IPS-18c (cell line): ENCODE measurements around the gene HECTD1.
A peak's percentile ranks its signal among the peaks of the same experiment; 100 is the strongest.

Source experiments
- H3K4me3 ChIP-seq: 2 replicates; pipeline ENCODE4 v1.7.0; 2013; ENCODE audit warnings: low read depth, mild to moderate bottlenecking, low read length, moderate library complexity; ENCODE audit not compliant: insufficient read depth
- H3K9me3 ChIP-seq: one replicate; pipeline ENCODE4 v1.6.1; 2013; ENCODE audit warnings: mild to moderate bottlenecking, low read length, moderate library complexity; ENCODE audit not compliant: control insufficient read depth, insufficient read depth

HECTD1 gene

DNA sequence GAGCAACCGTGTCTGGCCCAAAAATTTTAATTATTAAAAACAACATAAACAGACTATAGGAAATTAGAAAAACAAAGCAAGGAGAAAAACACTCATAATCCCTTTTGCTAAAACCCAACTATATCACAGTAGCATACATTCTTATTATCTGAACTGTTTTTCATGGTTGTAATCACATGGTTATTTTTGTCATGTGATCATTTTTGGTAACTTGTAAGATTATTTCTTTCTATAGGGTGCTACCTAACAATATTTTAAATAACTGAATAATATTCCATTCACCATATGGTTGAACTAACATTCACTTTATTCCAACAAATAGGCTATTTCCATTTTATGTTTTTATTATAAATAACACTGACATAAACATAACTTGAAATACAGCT lies 23.0 kb upstream of the HECTD1 start:
- no peak overlapping the region for H3K4me3 ChIP-seq

DNA sequence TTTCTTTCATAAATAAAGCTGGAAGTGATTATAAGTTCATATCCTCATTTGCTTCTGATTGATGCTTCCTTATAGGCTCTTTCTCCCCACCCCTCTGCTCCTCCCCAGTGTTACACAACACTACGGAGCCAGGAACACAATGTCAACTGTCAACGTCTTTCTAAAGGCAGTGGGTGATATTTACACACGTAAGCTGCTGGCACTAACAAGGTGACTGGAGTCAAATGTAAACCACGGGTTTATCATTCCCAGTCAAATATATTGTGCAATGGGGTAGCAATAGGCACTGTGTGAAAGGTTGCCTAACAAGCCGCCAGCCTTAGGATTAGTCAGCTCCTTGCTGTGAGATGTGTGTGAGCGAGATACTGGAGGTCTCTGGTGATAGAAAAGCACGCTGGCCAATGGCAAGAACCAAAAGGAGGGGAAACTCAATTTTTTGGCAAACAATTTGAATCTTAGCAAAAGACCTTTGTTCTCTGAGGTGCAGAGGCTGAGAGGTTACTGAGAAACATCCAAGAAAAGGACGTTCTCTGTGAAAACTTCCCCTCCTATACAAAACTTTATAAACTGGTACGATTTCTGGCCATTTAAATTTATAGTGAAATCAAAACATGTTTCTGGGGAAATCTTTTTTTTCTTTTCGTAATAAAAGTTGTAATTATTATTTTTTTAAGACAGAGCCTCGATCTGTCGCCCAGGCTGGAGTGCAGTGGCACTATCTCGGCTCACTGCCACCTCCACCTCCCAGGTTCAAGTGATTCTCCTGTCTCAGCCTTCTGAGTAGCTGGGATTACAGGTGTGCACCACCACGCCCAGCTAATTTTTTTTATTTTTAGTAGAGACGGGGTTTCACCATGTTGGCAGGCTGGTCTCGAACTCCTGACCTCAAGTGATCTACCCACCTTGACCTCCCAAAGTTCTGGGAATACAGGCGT lies 22.3 kb upstream of the HECTD1 start:
- Histone ChIP-seq H3K9me3 (no peaks in the 10 kb centered on the region), H3K4me3 (peak overlapping the region; percentile 32; the same call in 1 of the 2 replicates)

More for the DNA sequence above, 23.0 kb upstream of the HECTD1 start:
- H3K9me3 ChIP-seq = no peaks in the 10 kb centered on the region

DNA sequence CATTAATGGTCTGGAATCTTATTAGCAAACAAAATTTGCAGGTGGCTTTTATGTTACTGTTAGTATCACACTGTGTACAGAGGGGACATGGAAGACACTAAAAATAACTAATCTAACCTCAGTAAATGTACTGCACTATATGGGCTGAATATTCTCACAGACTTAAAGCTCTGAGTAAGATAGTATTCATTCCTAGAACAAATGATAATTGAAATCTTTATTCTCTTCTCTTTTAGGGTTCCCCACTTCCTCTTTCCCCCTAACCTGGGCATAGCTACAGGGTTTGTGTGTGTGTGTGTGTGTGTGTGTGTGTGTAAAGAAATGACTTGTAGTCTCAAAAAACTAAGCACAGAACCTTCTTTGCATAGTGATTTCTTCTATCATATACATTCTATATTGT lies 21.4 kb upstream of the HECTD1 start:
- no peak overlapping the region for H3K4me3 ChIP-seq
- H3K9me3 ChIP-seq = no peaks in the 10 kb centered on the region

DNA sequence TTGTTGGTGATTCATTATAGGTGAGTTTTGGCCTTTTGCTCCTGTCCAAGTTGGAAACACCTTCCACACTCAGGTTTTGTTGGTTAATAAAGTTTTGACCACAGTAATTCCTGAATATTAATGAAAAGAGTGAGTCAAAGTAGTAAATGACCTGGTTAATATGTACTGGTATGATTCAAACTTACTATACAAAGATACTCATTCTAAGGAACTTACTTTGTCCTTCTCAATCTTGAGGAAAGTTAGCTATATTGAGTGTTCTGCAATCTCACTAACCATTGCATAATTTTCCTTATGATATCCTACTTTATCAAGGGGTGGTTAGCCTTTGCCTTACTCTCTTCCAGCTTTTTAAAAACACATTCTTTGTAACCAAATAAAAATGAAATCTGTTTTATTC lies 20.9 kb upstream of the HECTD1 start:
- no peak overlapping the region for H3K4me3 ChIP-seq

DNA sequence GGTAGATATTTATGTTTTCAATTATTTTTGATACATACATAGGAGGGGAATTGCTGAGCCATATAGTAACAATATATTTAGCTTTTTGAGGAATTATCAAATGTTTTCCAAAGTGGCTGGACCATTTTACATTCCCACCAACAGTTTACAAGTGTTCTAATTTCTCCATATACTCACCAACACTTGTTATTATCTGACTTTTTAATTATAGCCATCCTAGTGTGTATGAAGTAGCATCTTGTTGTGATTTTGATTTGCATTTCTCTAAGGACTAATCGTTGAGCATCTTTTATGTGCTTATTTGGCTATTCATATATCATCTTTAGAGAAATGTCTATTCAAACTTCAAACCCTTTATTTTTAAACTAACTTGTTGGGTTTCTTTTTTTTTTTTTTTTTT lies 17.2 kb upstream of the HECTD1 start:
- H3K4me3 ChIP-seq = no peak overlapping the region
- H3K9me3 ChIP-seq = no peaks in the 10 kb centered on the region

More for the DNA sequence above, 20.9 kb upstream of the HECTD1 start:
- H3K9me3 ChIP-seq = no peaks in the 10 kb centered on the region

DNA sequence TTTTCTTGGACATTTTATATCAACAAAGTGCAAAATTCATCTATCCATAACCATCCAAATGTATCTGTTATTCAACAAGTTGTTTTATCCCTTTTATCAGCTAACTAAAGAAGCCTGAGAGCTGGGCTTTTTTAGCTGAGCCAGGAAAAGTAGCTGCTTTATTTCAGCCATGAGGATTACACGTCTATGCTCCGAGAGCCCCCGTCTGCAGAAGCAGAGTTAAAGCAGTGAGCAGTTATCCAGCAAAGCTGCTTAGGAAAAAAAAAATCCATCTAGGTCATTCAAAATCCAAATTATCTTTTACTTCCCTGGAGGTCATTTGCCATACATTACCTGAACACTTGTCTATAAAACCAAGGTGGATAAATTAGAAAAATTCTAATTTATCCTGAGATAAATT lies 15.7 kb upstream of the HECTD1 start:
- Histone ChIP-seq H3K9me3 (peaks cover 2% of the 10 kb centered on the region), H3K4me3 (no peak overlapping the region)

DNA sequence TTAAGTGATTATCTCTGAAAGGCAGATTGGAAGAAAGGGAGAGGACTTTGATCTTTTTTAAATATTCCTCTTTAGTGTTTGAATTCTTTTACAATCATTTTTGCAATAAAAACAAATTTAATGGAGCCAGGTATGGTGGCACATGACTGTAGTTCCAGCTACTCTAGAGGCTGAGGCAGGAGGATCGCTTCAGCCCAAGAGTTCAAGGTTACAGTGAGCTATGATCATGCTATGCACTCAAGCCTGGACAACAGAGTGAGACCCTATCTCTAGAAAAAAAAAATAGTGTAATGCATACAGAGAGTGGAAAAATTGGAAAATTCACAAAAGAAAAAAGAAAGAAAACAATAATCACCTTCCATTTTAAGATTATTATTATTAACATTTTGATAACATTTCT lies 15.2 kb upstream of the HECTD1 start:
- H3K4me3 ChIP-seq = no peak overlapping the region

DNA sequence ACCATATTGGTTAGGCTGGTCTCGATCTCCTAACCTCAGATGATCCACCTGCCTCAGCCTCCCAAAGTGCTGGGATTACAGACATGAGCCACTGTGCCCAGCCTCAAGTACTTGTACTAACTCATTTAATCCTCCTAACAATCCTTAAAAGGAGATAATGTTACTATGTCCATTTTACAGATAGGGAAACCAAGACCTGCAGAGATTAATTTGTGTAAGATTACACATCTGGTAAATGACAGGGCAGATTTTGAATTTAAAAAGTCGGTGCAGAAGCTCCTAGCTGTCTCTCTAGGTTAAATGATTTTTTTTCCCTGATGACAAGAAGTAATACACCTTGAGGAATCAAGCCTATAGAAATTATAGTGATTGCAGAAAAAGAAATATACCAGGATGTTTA lies 13.7 kb upstream of the HECTD1 start:
- H3K4me3 ChIP-seq = no peak overlapping the region
- peaks cover 2% of the 10 kb centered on the region for H3K9me3 ChIP-seq

More for the DNA sequence above, 15.2 kb upstream of the HECTD1 start:
- H3K9me3 ChIP-seq = peaks cover 2% of the 10 kb centered on the region

DNA sequence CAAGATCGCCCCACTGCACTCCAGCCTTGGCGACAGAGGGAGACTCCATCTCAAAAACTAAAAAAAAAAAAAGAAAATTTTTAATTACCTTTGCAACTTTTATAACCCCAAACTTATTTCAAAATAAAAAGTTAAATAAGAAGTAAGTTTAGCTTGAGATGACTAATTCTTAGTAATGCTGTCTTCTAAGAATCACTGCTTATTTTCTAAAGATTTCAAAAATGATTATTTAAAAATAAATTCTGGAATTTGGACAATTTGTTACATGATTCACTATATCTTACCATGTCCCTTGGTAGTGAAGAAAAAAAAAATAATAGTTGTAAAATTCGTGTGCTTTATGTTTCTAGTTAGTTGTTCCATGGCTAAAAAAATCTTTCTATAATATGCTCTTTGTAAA lies 11.6 kb upstream of the HECTD1 start:
- Histone ChIP-seq H3K4me3 (no peak overlapping the region), H3K9me3 (peaks cover 2% of the 10 kb centered on the region)

DNA sequence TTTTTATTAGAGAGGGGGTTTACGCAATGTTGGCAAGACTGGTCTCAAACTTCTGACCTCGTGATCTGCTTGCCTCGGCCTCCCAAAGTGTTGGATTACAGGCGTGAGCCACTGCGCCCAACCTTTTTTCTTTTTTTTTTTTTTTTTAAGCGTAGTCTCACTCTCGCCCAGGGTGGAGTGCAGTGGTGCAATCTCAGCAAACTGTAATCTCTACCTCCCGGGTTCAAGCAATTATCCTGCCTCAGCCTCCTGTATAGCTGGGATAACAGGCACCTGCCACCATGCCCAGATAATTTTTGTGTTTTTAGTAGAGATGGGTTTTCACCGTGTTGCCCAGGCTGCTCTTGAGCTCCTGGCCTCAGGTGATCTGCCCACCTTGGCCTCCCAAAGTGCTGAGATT lies 8.8 kb upstream of the HECTD1 start:
- Histone ChIP-seq H3K9me3 (peaks cover 2% of the 10 kb centered on the region), H3K4me3 (no peak overlapping the region)

DNA sequence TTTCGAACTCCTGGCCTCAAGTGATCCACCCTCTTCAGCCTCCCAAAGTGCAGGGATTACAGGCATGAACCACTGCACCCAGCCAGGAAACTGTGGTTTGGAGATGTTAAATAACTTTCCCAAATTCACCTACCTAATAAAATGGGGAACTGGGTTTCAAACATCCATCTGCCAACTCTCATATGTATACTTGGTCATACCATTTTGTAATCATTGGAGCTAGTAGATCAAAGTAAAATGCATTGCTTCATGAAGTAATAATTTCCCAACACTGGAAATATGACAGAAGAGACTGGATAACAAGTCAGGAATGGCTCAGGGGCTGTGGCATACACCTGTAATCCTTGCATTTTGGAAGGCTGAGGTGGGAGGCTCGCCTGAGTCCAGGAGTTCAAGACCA lies 5.3 kb upstream of the HECTD1 start:
- H3K9me3 ChIP-seq = no peaks in the 10 kb centered on the region

DNA sequence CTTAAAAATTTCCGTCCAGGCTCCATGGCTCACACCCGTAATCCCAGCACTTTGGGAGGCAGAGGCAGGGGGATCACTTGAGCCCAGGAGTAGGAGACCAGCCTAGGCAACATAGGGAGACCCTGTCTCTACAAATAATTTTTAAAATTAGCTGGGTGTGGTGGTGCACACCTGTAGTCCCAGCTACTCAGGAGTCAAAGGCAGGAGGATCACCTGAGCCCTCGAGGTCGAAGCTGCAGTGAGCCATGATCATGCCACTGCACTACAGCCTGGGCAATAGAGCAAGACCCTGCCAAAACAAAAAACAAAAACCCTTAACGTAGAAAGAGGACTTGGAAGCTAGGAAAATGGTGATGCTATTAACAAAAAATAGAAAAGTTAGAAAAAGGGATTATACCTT lies 2.0 kb upstream of the HECTD1 start:
- Histone ChIP-seq H3K9me3 (no peaks in the 10 kb centered on the region), H3K4me3 (no peak overlapping the region)

More for the DNA sequence above, 5.3 kb upstream of the HECTD1 start:
- H3K4me3 ChIP-seq = no peak overlapping the region

DNA sequence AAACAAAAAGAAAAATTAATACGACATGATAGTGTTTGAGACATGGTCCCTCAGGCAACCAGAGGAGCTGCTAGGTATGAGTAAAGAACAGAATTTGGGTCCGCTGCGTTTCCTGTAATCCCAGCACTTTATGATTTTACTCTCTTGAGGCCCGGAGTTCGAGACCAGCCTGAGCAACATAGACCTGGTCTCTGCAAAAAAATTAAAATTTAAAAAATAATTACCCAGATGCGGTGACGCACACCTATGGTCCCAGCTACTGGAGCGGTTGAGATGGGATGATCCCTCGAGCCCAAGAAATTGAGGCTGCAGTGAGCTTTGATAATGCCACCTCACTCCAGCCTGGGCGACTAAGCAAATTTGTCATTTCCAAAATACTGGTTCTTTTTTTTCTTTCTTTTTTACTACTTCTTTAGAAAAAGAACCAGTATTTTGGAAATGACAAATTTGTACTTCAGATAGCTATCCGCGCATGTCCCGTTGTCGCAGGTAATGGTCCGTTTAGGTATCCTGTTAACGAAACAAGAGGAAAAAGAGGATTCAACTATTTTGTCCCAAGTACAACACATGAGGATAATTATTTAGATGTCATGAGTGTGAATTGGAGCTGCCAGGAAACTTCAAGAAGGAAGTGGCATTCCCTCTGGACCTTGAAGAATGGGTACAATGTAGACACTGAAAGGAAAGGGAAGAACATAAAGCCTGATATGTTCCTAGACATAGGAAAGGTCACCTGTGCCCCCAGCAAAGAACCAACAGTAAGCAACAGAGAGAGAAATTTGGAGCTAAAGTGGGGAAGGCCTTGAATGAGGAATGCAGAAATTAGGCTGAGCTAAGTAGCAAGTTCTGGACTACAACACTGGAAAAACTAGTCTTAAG lies 1.2 kb upstream of the HECTD1 start:
- Histone ChIP-seq H3K4me3 (peak overlapping the region; percentile 94), H3K9me3 (no peaks in the 10 kb centered on the region)

DNA sequence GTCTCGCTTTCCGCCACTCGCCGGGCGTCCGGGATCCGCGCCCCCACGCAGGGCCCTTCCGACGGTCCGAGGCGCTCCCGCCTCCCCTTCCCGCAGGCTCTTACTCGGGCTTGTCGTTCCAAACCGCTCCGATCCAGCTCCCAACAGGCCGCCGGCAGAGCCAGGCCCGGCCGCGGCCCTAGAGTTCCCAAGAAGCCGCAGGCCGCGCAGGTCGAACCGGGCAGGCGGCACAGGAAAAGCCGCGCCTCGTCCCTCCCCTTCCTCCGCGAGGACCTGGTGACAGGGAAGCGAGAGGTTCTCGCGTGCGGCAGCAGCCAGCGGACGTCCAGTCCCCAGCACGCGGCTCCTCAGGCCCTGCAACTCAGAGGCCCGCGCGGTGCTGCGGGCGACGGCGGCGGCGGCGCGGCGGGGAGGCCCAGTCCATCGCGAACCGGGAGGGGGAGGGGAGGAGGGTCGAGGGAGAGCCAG lies 272 bp downstream of the HECTD1 start:
- Histone ChIP-seq H3K4me3 (peak overlapping the region; percentile 94), H3K9me3 (no peaks in the 10 kb centered on the region)

DNA sequence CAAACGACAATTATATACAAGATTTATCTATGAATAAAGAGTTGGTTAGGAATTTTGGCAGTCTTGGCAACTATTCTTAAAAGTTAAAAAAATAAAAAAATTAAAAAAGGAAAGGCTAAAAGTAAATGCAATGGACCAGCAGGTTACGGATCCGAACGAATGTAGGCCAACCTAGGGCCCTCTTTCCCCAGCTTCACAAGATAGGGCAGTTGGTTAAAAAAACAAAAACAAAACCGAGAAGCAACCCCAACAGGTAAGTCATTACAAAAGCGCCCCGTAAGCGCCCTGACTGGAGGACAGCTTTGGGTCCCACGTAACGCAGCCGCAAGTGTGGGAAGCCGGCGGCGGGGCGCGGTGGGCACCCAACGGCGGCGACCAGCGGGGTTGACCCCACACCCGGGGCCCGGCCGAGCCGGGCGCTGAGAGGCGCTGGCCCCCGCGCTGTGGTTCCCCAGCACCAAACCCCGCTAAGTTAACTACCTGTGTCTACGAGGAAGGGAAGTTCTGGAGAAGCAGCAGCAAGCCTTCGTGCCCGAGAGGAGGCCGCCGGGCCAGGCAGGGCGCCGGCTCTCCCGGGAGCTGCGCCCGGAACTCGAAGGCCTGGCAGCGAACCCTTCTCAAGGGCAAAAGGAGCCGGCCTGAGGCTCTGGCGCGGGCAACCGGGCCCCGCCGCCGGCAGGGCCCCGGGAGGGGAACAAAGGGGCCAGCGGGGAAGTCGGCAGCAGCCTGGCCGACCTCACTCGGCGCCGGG lies 882 bp downstream of the HECTD1 start:
- Histone ChIP-seq H3K9me3 (no peaks in the 10 kb centered on the region), H3K4me3 (peak overlapping the region; percentile 94)

DNA sequence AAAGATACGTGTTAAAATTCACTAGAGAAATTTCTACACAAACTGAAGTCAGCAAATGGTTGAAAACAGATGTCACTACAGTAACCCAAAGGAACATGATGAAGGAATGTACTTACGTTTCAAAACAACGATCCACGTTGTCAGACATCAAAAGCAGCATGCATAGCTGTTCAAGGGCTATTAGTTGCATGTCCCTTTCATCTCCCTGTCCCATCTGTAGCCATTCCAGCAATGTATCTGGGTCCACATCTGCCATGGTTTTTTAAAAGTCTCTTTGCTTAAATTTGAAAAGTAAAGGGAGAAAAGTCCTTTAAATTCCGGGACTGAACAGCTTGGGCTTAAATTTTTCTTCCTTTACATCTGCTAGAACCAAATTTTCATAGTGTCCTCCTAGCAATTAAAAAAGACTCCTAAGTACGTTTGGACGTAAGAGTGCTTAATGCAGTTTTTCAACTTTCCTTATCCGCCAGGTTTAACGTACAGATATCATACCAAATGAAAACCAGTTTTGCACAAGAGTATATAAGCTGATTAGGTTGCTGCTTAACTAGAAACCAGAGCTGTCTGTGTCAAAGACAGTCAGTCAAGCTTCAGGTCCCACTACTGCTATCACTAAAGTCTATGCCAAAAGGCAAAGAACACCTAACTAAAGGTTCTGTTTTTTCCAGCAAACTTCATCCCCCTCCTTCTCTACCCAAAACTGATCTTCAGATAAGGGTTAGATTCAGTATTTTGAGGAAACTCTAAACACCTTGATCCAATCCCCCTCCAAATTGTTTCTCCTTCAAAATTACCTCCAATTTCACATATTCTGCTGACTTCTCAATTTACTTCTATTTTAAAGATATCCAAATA lies 1.7 kb downstream of the HECTD1 start:
- Histone ChIP-seq H3K9me3 (no peaks in the 10 kb centered on the region), H3K4me3 (peak overlapping the region; percentile 94)
